Osteocyte (in vitro differentiated cells): ENCODE data around the gene OR1B1. TPM values are rescaled to one million over a fixed set of nuclear protein-coding genes. Genes with fewer than 3 reads are reported as not detected.

ENCODE experiments used
- DNase-seq: peaks from one replicate; pipeline ENCODE4 v3.0.0; 2021; ENCODE audit warnings: mixed read lengths; ENCODE audit not compliant: unreplicated experiment; ENCODE audit errors: extremely low spot score
- H3K27ac Mint-ChIP-seq: one replicate; pipeline ENCODE4 v1.8.0; 2021; ENCODE audit warnings: mild to moderate bottlenecking, mixed read lengths; ENCODE audit not compliant: unreplicated experiment
- H3K27me3 Mint-ChIP-seq: one replicate; pipeline ENCODE4 v1.8.0; 2021; ENCODE audit warnings: mixed read lengths; ENCODE audit not compliant: unreplicated experiment
- H3K36me3 Mint-ChIP-seq: one replicate; pipeline ENCODE4 v1.8.0; 2021; ENCODE audit warnings: mixed read lengths; ENCODE audit not compliant: unreplicated experiment
- H3K4me1 Mint-ChIP-seq: one replicate; pipeline ENCODE4 v1.8.0; 2021; ENCODE audit warnings: mixed read lengths; ENCODE audit not compliant: unreplicated experiment
- H3K4me3 Mint-ChIP-seq: one replicate; pipeline ENCODE4 v1.8.0; 2021; ENCODE audit warnings: mild to moderate bottlenecking, moderate library complexity, mixed read lengths; ENCODE audit not compliant: unreplicated experiment
- H3K9me3 Mint-ChIP-seq: one replicate; pipeline ENCODE4 v1.8.0; 2021; ENCODE audit warnings: mixed read lengths; ENCODE audit not compliant: unreplicated experiment
- CTCF ChIP-seq: fragments of 200-600 bp; sonication (generic); IDR thresholded peaks from 2 replicates; pipeline ENCODE4 v1.5.0; 2021; ENCODE audit warnings: antibody characterized with exemption, mild to moderate bottlenecking, moderate library complexity
- total RNA-seq: library from RNA; stranded (reverse); gene quantifications from 2 replicates; pipeline ENCODE4 v1.2.1, GENCODE V29; 2021

OR1B1 gene
- total RNA-seq, 1 donor from 2014 or later, result not detected

- Mint-ChIP-seq H3K27me3 (peaks cover 13% of the 10 kb centered on the region), H3K36me3 (no peaks in the 10 kb centered on the region), H3K27ac (no peak overlapping the region), H3K4me3 (no peak overlapping the region), H3K9me3 (no peaks in the 10 kb centered on the region), H3K4me1 (no peaks in the 10 kb centered on the region)
- no peak for TF ChIP-seq CTCF
- DNase-seq, result no peak
Observed at GRCh38 chr9:122656378-122656777, 1.0 kb downstream of the OR1B1 start.

GRCh38 chr9:122642226-122642625, 15.2 kb downstream of the OR1B1 start:
- Mint-ChIP-seq H3K4me3 (no peak overlapping the region), H3K27me3 (peaks cover 11% of the 10 kb centered on the region), H3K4me1 (no peaks in the 10 kb centered on the region), H3K36me3 (no peaks in the 10 kb centered on the region), H3K9me3 (no peaks in the 10 kb centered on the region), H3K27ac (no peak overlapping the region)
- no peak for TF ChIP-seq CTCF
- no peak for DNase-seq

GRCh38 chr9:122619996-122620395, 37.4 kb downstream of the OR1B1 start:
- H3K4me1 Mint-ChIP-seq, result no peaks in the 10 kb centered on the region
- no peak for DNase-seq
- peaks cover 4% of the 10 kb centered on the region for H3K9me3 Mint-ChIP-seq

GRCh38 chr9:122614362-122614761, 43.1 kb downstream of the OR1B1 start, which contains the start of gene OR1Q1:
Gene OR1Q1 (plus strand): TSS chr9:122614738. CDS start chr9:122614738, 0 bp downstream.
- no peak for TF ChIP-seq CTCF
- Mint-ChIP-seq H3K27ac (no peak within 1 kb of the TSS), H3K9me3 (peaks cover 4% of the 10 kb centered on the region), H3K4me3 (no peak within 1 kb of the TSS), H3K27me3 (peaks cover 20% of the 10 kb centered on the region), H3K4me1 (peaks cover 3% of the 10 kb centered on the region), H3K36me3 (no peaks in the 10 kb centered on the region)
- DNase-seq, result no peak

More at GRCh38 chr9:122619996-122620395, 37.4 kb downstream of the OR1B1 start:
- no peak overlapping the region for H3K4me3 Mint-ChIP-seq
- no peak overlapping the region for H3K27ac Mint-ChIP-seq
- peaks cover 11% of the 10 kb centered on the region for H3K27me3 Mint-ChIP-seq
- H3K36me3 Mint-ChIP-seq, result no peaks in the 10 kb centered on the region
- TF ChIP-seq CTCF, result no peak

GRCh38 chr9:122609804-122610203, 47.6 kb downstream of the OR1B1 start:
- no peaks in the 10 kb centered on the region for H3K9me3 Mint-ChIP-seq
- no peak overlapping the region for H3K4me3 Mint-ChIP-seq
- H3K27ac Mint-ChIP-seq, result no peak overlapping the region
- peaks cover 3% of the 10 kb centered on the region for H3K4me1 Mint-ChIP-seq
- H3K27me3 Mint-ChIP-seq, result peaks cover 12% of the 10 kb centered on the region
- H3K36me3 Mint-ChIP-seq, result no peaks in the 10 kb centered on the region
- no peak for TF ChIP-seq CTCF
- no peak for DNase-seq
